GM23338 (cell line): ENCODE measurements around the gene KAZN.

Source experiments
- CTCF ChIP-seq, 2 experiments: fragments of 200-600 bp in 1 of 2; sonication (generic) in 1 of 2; conservative IDR thresholded peaks; 2 replicates each; pipeline versions ENCODE4 v1.5.1 to v1.6.1; 2016 to 2017; ENCODE audit warnings: antibody characterized with exemption in 2 of 2, low read depth in 2 of 2, mild to moderate bottlenecking in 2 of 2, moderate library complexity in 1 of 2
- EZH2 ChIP-seq: fragments of 200-600 bp; sonication (generic); IDR thresholded peaks from one replicate; pipeline ENCODE4 v1.8.0; 2017; ENCODE audit warnings: antibody characterized with exemption, mild to moderate bottlenecking, low read depth; ENCODE audit not compliant: unreplicated experiment
- JUNB ChIP-seq: IDR thresholded peaks from one replicate; pipeline ENCODE4 v1.6.1; 2016; ENCODE audit warnings: antibody characterized with exemption; ENCODE audit not compliant: unreplicated experiment
- POLR2AphosphoS5 ChIP-seq: IDR thresholded peaks from 2 replicates; pipeline ENCODE4 v1.6.1; 2016; ENCODE audit warnings: antibody characterized with exemption, low read depth
- ZNF331 ChIP-seq: fragments of 250-450 bp; sonication (Bioruptor Pico); IDR thresholded peaks from 2 replicates; pipeline ENCODE4 v1.5.0; 2020; ENCODE audit warnings: low read depth, mild to moderate bottlenecking, moderate library complexity

GRCh38 chr1:14835725-14836124 is 237.2 kb downstream of the KAZN start:
- TF ChIP-seq CTCF (conservative IDR thresholded peaks at IDR 0.05; ENCODE audit: low read depth in 2 of 2) (no peak), JUNB (no peak), EZH2 (no peak), ZNF331 (CRISPR knock-in tag) (no peak), POLR2AphosphoS5 (no peak)
